T follicular helper cell (primary cell): ENCODE data around the gene ADAMTSL1.

ENCODE experiments used
- DNase-seq: peaks from one replicate; pipeline ENCODE4 v3.0.0-alpha.2; 2020; ENCODE audit warnings: low read depth

The ADAMTSL1 gene

GRCh38 chr9:18660001-18660400, 186.0 kb downstream of the ADAMTSL1 start:
- DNase-seq, result no peak

- DNase-seq, result no peak
Observed at GRCh38 chr9:18662320-18662719, 188.4 kb downstream of the ADAMTSL1 start.

GRCh38 chr9:18665947-18666346, 192.0 kb downstream of the ADAMTSL1 start:
- no peak for DNase-seq

GRCh38 chr9:18666348-18666747, 192.4 kb downstream of the ADAMTSL1 start:
- DNase-seq, result no peak

GRCh38 chr9:18666986-18667772, 193.2 kb downstream of the ADAMTSL1 start:
- DNase-seq, result no peak

- DNase-seq, result no peak
Observed at GRCh38 chr9:18668944-18669343, 195.0 kb downstream of the ADAMTSL1 start.

- no peak for DNase-seq
Observed at GRCh38 chr9:18672706-18673105, 198.8 kb downstream of the ADAMTSL1 start.

GRCh38 chr9:18673179-18673578, 199.2 kb downstream of the ADAMTSL1 start:
- no peak for DNase-seq

GRCh38 chr9:18675332-18675731, 201.4 kb downstream of the ADAMTSL1 start:
- DNase-seq, result no peak

- no peak for DNase-seq
Observed at GRCh38 chr9:18675973-18676372, 202.0 kb downstream of the ADAMTSL1 start.

GRCh38 chr9:18676525-18676924, 202.6 kb downstream of the ADAMTSL1 start:
- no peak for DNase-seq

- no peak for DNase-seq
Observed at GRCh38 chr9:18678821-18679590, 205.1 kb downstream of the ADAMTSL1 start.

- DNase-seq, result no peak
Observed at GRCh38 chr9:18682907-18683306, 209.0 kb downstream of the ADAMTSL1 start.

- DNase-seq, result no peak
Observed at GRCh38 chr9:18683312-18683711, 209.4 kb downstream of the ADAMTSL1 start.

- no peak for DNase-seq
Observed at GRCh38 chr9:18683851-18684250, 209.9 kb downstream of the ADAMTSL1 start.

GRCh38 chr9:18684593-18685317, 210.8 kb downstream of the ADAMTSL1 start:
- DNase-seq, result no peak

GRCh38 chr9:18688581-18689565, 214.9 kb downstream of the ADAMTSL1 start:
- DNase-seq, result no peak

GRCh38 chr9:18689921-18690320, 216.0 kb downstream of the ADAMTSL1 start:
- DNase-seq, result no peak

GRCh38 chr9:18692268-18692667, 218.3 kb downstream of the ADAMTSL1 start:
- DNase-seq, result no peak

GRCh38 chr9:18692962-18693361, 219.0 kb downstream of the ADAMTSL1 start:
- DNase-seq, result no peak

GRCh38 chr9:18694959-18695668, 221.2 kb downstream of the ADAMTSL1 start:
- DNase-seq, result no peak
